GM12878 (cell line): ENCODE measurements around the gene CD101.

Experiments used
- GABPA ChIP-seq: IDR thresholded peaks from 2 replicates; pipeline ENCODE4 v1.6.1; 2014; ENCODE audit warnings: antibody characterized with exemption, low read depth, mild to moderate bottlenecking, inconsistent platforms
- MTA2 ChIP-seq: fragments of 450-650 bp; IDR thresholded peaks from 2 replicates; pipeline ENCODE4 v1.6.1; 2016; ENCODE audit warnings: low read depth, mild to moderate bottlenecking, moderate library complexity
- NFIC ChIP-seq: IDR thresholded peaks from 2 replicates; pipeline ENCODE4 v1.6.1; 2012; ENCODE audit warnings: low read depth, mild to moderate bottlenecking, inconsistent platforms, low read length, moderate library complexity
- NR2F1 ChIP-seq: fragments of 450-650 bp; conservative IDR thresholded peaks from 2 replicates; pipeline ENCODE4 v1.6.1; 2017; ENCODE audit warnings: mild to moderate bottlenecking
- SPI1 ChIP-seq: IDR thresholded peaks from 2 replicates; pipeline ENCODE4 v1.6.1; 2011; ENCODE audit warnings: low read depth, mild to moderate bottlenecking, low read length, moderate library complexity, borderline replicate concordance; ENCODE audit not compliant: insufficient read depth
- SREBF2 ChIP-seq: IDR thresholded peaks from 2 replicates; pipeline ENCODE4 v1.6.1; 2012; ENCODE audit warnings: mild to moderate bottlenecking, low read length
- ZNF384 ChIP-seq: IDR thresholded peaks from 2 replicates; pipeline ENCODE4 v1.6.1; 2012; ENCODE audit warnings: low read depth, mild to moderate bottlenecking, low read length, improper control_type of control experiment, borderline replicate concordance
- TF ChIP-seq, protein P1 (sequence below): IDR thresholded peaks from 2 replicates; pipeline ENCODE4 v1.6.1; 2012; ENCODE audit warnings: low read depth, low read length, improper control_type of control experiment
- TF ChIP-seq, protein P2 (sequence below), 3 experiments: IDR thresholded peaks in 2 of 3; conservative IDR thresholded peaks in 1 of 3; 2 replicates each; pipeline ENCODE4 v1.5.1; 2011; ENCODE audit warnings: low read depth in 3 of 3, low read length in 3 of 3, mild to moderate bottlenecking in 3 of 3, control low read depth in 2 of 3, moderate library complexity in 2 of 3, inconsistent platforms in 1 of 3, mixed read lengths in 1 of 3; ENCODE audit not compliant: control insufficient read depth in 2 of 3, insufficient read depth in 1 of 3; ENCODE audit errors: extremely low read depth in 1 of 3

DNA sequence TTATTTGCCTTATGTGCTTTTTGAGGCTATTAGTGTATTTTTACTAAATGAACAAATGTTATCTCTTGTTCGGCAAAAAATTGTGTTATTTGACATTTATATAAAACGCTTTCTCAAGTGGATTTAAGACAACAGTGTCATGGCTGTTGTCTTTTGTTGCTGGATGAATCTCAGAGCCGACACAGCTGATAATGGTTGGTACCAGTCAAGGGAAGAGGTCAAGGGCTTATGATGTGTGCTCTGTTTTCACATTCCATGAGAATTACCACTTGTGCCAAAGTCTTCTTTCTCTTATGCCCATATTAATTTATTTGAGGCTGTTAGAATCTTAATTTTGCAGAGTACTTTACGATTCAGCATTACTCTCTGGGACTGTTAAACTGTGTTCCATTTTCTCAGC is 17.9 kb upstream of the CD101 start:
- no peak for TF ChIP-seq NR2F1
- TF ChIP-seq, protein P1, sequence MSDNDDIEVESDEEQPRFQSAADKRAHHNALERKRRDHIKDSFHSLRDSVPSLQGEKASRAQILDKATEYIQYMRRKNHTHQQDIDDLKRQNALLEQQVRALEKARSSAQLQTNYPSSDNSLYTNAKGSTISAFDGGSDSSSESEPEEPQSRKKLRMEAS, result no peak
- TF ChIP-seq MTA2, result no peak
- no peak for TF ChIP-seq NFIC
- TF ChIP-seq, protein P2, sequence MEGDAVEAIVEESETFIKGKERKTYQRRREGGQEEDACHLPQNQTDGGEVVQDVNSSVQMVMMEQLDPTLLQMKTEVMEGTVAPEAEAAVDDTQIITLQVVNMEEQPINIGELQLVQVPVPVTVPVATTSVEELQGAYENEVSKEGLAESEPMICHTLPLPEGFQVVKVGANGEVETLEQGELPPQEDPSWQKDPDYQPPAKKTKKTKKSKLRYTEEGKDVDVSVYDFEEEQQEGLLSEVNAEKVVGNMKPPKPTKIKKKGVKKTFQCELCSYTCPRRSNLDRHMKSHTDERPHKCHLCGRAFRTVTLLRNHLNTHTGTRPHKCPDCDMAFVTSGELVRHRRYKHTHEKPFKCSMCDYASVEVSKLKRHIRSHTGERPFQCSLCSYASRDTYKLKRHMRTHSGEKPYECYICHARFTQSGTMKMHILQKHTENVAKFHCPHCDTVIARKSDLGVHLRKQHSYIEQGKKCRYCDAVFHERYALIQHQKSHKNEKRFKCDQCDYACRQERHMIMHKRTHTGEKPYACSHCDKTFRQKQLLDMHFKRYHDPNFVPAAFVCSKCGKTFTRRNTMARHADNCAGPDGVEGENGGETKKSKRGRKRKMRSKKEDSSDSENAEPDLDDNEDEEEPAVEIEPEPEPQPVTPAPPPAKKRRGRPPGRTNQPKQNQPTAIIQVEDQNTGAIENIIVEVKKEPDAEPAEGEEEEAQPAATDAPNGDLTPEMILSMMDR (IDR thresholded peaks at IDR 0.05 in 2 of 3, conservative IDR thresholded peaks at IDR 0.05 in 1 of 3; ENCODE audit: control insufficient read depth in 2 of 3, extremely low read depth in 1 of 3, insufficient read depth in 1 of 3, low read depth in 3 of 3, low read length in 3 of 3), result no peak
- TF ChIP-seq GABPA, result no peak
- no peak for TF ChIP-seq SREBF2
- TF ChIP-seq ZNF384, result no peak
- no peak for TF ChIP-seq SPI1
